H1 (cell line): ENCODE results near the gene SDC4. TPM values are rescaled to one million over a fixed set of nuclear protein-coding genes. Genes with fewer than 3 reads are reported as not detected.

Experiments used
- CTCF ChIA-PET: fragments of 300-600 bp; sonication (Branson Sonifier 250); formaldehyde crosslinking; loops from one replicate; lab custom pipeline; 2021; ENCODE audit not compliant: partially characterized antibody; lab: Charles Lee
- POLR2A ChIA-PET: fragments of 300-600 bp; sonication (Branson Sonifier 250); formaldehyde crosslinking; loops from one replicate; lab custom pipeline; 2021; ENCODE audit warnings: inconsistent platforms; ENCODE audit not compliant: partially characterized antibody; lab: Charles Lee
- DNase-seq, 2 experiments: peaks; one replicate each; pipeline versions ENCODE4 v3.0.0 to v3.0.0-alpha.2; 2010 to 2022; ENCODE audit warnings: low spot score in 2 of 2, low read depth in 1 of 2, mixed read lengths in 1 of 2
- FAIRE-seq: peaks from 2 replicates; lab custom pipeline; 2011; peaks lifted over from hg19 to GRCh38; lab: Jason Lieb, UNC
- H2AFZ ChIP-seq: 2 replicates; pipeline ENCODE4 v1.8.1; 2012; ENCODE audit warnings: low read length, inconsistent platforms
- H2AK5ac ChIP-seq: 2 replicates; pipeline ENCODE4 v1.6.1; 2013; ENCODE audit warnings: low read depth, low read length
- H2BK120ac ChIP-seq: replicated peaks from 2 replicates; pipeline ENCODE3; 2013; ENCODE audit warnings: low read depth, low read length, inconsistent platforms
- H2BK12ac ChIP-seq: 2 replicates; pipeline ENCODE4 v1.6.1; 2013; ENCODE audit warnings: low read depth, low read length
- H2BK15ac ChIP-seq: 2 replicates; pipeline ENCODE4 v1.6.1; 2013; ENCODE audit warnings: low read length
- H2BK20ac ChIP-seq: 2 replicates; pipeline ENCODE4 v1.6.1; 2013; ENCODE audit warnings: low read length
- H2BK5ac ChIP-seq: 2 replicates; pipeline ENCODE4 v1.6.1; 2013; ENCODE audit warnings: low read depth, low read length
- H3K14ac ChIP-seq: 2 replicates; pipeline ENCODE4 v1.6.1; 2013; ENCODE audit warnings: inconsistent platforms; ENCODE audit not compliant: insufficient read length
- H3K18ac ChIP-seq: 2 replicates; pipeline ENCODE4 v1.6.1; 2013; ENCODE audit warnings: low read length; ENCODE audit errors: extremely low read depth
- H3K23ac ChIP-seq: 2 replicates; pipeline ENCODE4 v1.6.1; 2013; ENCODE audit warnings: inconsistent platforms; ENCODE audit not compliant: insufficient read length
- H3K23me2 ChIP-seq: 2 replicates; pipeline ENCODE4 v1.6.1; 2013; ENCODE audit warnings: low read depth, low read length
- H3K27ac ChIP-seq: 2 replicates; pipeline ENCODE4 v1.6.1; 2011; ENCODE audit warnings: low read depth, low read length, inconsistent platforms
- H3K27me3 ChIP-seq, 4 experiments: replicated peaks in 1 of 4; 1 replicate in 1 of 4; 2 replicates in 3 of 4; pipeline versions ENCODE4 v1.6.1 to v1.8.1; 2011 to 2013; ENCODE audit warnings: low read length in 3 of 4, mild to moderate bottlenecking in 3 of 4, inconsistent platforms in 2 of 4, mixed read lengths in 2 of 4, moderate library complexity in 1 of 4; ENCODE audit not compliant: control insufficient read depth in 3 of 4, insufficient read depth in 3 of 4; ENCODE audit errors: extremely low read depth in 1 of 4
- H3K36me3 ChIP-seq, 4 experiments: 2 replicates each; pipeline versions ENCODE4 v1.6.1 to v1.8.1; 2011 to 2013; ENCODE audit warnings: mild to moderate bottlenecking in 4 of 4, low read length in 3 of 4, moderate library complexity in 2 of 4, control low read depth in 1 of 4, inconsistent platforms in 1 of 4; ENCODE audit not compliant: insufficient read depth in 4 of 4, control insufficient read depth in 2 of 4
- H3K4ac ChIP-seq: replicated peaks from 2 replicates; pipeline ENCODE3; 2013; ENCODE audit warnings: low read length, low read depth, mixed read lengths, inconsistent platforms; ENCODE audit not compliant: insufficient read length
- H3K4me1 ChIP-seq, 4 experiments: replicated peaks in 1 of 4; 1 replicate in 1 of 4; 2 replicates in 3 of 4; pipeline versions ENCODE4 v1.6.1 to v1.8.1; 2011 to 2013; ENCODE audit warnings: low read length in 3 of 4, inconsistent platforms in 2 of 4, mixed read lengths in 1 of 4; ENCODE audit not compliant: insufficient read depth in 4 of 4, control insufficient read depth in 3 of 4
- H3K4me2 ChIP-seq, 2 experiments: 2 replicates each; pipeline versions ENCODE4 v1.6.1 to v1.8.1; 2011 to 2013; ENCODE audit warnings: low read depth in 2 of 2, low read length in 2 of 2, control low read depth in 1 of 2, inconsistent platforms in 1 of 2, mild to moderate bottlenecking in 1 of 2; ENCODE audit not compliant: insufficient read depth in 1 of 2
- H3K4me3 ChIP-seq, 4 experiments: fragments of 200-600, 300-600 bp in 1 of 4; sonication (generic), shearing (Covaris generic), sonication (Bioruptor Twin) in 1 of 4; 2 replicates each; pipeline versions ENCODE4 v1.5.1 to v1.8.1; 2011 to 2016; ENCODE audit warnings: low read length in 4 of 4, low read depth in 3 of 4, control low read depth in 2 of 4, inconsistent platforms in 2 of 4, mild to moderate bottlenecking in 2 of 4, mixed read lengths in 1 of 4, moderate library complexity in 1 of 4; ENCODE audit not compliant: insufficient read depth in 2 of 4; ENCODE audit errors: extremely low read depth in 1 of 4
- H3K56ac ChIP-seq: replicated peaks from 2 replicates; pipeline ENCODE3; 2013; ENCODE audit warnings: low read depth, mild to moderate bottlenecking, mixed read lengths, low read length, inconsistent platforms; ENCODE audit not compliant: insufficient read length
- H3K79me1 ChIP-seq: 2 replicates; pipeline ENCODE4 v1.6.1; 2013; ENCODE audit warnings: low read depth, low read length, control low read depth
- H3K79me2 ChIP-seq, 2 experiments: 2 replicates each; pipeline versions ENCODE4 v1.6.1 to v1.8.1; 2012 to 2013; ENCODE audit warnings: low read length in 2 of 2, mild to moderate bottlenecking in 2 of 2, inconsistent platforms in 1 of 2; ENCODE audit not compliant: insufficient read depth in 2 of 2, control insufficient read depth in 1 of 2
- H3K9ac ChIP-seq, 4 experiments: replicated peaks in 1 of 4; 1 replicate in 1 of 4; 2 replicates in 3 of 4; pipeline versions ENCODE4 v1.6.1 to v1.8.1; 2011 to 2013; ENCODE audit warnings: low read depth in 3 of 4, low read length in 3 of 4, control low read depth in 2 of 4, mild to moderate bottlenecking in 2 of 4, moderate library complexity in 2 of 4, inconsistent platforms in 1 of 4; ENCODE audit errors: extremely low read depth in 1 of 4
- H3K9me3 ChIP-seq, 2 experiments: 2 replicates each; pipeline versions ENCODE4 v1.6.1 to v1.8.1; 2012 to 2013; ENCODE audit warnings: mild to moderate bottlenecking in 2 of 2, moderate library complexity in 2 of 2, control low read depth in 1 of 2, inconsistent platforms in 1 of 2, low read depth in 1 of 2, low read length in 1 of 2, mixed read lengths in 1 of 2; ENCODE audit not compliant: insufficient read depth in 2 of 2
- H4K20me1 ChIP-seq, 2 experiments: replicated peaks in 1 of 2; 2 replicates each; pipeline versions ENCODE3 to v1.8.1; 2011 to 2013; ENCODE audit warnings: inconsistent platforms in 2 of 2, low read length in 2 of 2, mild to moderate bottlenecking in 1 of 2; ENCODE audit not compliant: insufficient read depth in 2 of 2, control insufficient read depth in 1 of 2
- H4K5ac ChIP-seq: 2 replicates; pipeline ENCODE4 v1.6.1; 2013; ENCODE audit warnings: low read length, low read depth, mixed read lengths, inconsistent platforms; ENCODE audit not compliant: insufficient read length
- H4K8ac ChIP-seq: 2 replicates; pipeline ENCODE4 v1.8.0; 2013; ENCODE audit warnings: mild to moderate bottlenecking, moderate library complexity, low read length, inconsistent platforms; ENCODE audit not compliant: insufficient read depth; ENCODE audit errors: extremely low read depth
- H4K91ac ChIP-seq: replicated peaks from 2 replicates; pipeline ENCODE3; 2013; ENCODE audit warnings: low read length, mixed read lengths, inconsistent platforms; ENCODE audit not compliant: insufficient read length
- GTF2F1 ChIP-seq: IDR thresholded peaks from 2 replicates; pipeline ENCODE4 v1.6.1; 2012; ENCODE audit warnings: low read depth, low read length, improper control_type of control experiment, borderline replicate concordance
- POLR2A ChIP-seq, 2 experiments: IDR thresholded peaks; 1 replicate in 1 of 2; 2 replicates in 1 of 2; pipeline ENCODE4 v1.6.1; 2011; ENCODE audit warnings: low read depth in 2 of 2, low read length in 2 of 2, mild to moderate bottlenecking in 2 of 2; ENCODE audit errors: control extremely low read depth in 1 of 2
- RXRA ChIP-seq: IDR thresholded peaks from 2 replicates; pipeline ENCODE4 v1.6.1; 2011; ENCODE audit warnings: low read depth, mild to moderate bottlenecking, low read length, moderate library complexity; ENCODE audit not compliant: insufficient read depth
- WGBS, 2 experiments: shearing (Covaris generic) in 1 of 2; methylation state at CpG; one replicate each; pipeline versions ENCODE4 v1.1.6 to v1.1.7; 2013 to 2015; ENCODE audit warnings: low lambda C conversion rate in 2 of 2, mixed read lengths in 2 of 2, inconsistent platforms in 1 of 2, low coverage in 1 of 2, missing lambda C conversion rate in 1 of 2; ENCODE audit not compliant: insufficient replicate concordance in 2 of 2, insufficient coverage in 1 of 2, insufficient read length in 1 of 2; ENCODE audit errors: extremely low coverage in 1 of 2, missing lambda C conversion rate in 1 of 2; 5-methylcytosine and 5-hydroxymethylcytosine counted together
- polyA plus RNA-seq, 7 experiments: library from polyadenylated mRNA; depleted of rRNA in 3 of 7; stranded (reverse) in 5 of 7; unstranded in 2 of 7; fragments of >200 nt in 5 of 7; fragments of 200-250 nt in 2 of 7; gene quantifications; 1 replicate in 5 of 7; 2 replicates in 1 of 7; 4 replicates in 1 of 7; pipeline versions ENCODE4 v1.2.1 to v1.2.3, GENCODE V29; 2011 to 2013; ENCODE audit warnings: missing spikeins in 2 of 7, mixed read lengths in 2 of 7
- total RNA-seq: library from RNA; stranded (reverse); fragmentation: NEBNext Ultra II Directional; extraction: Animal tissue kit (Norgen Biotek cat#: 25700); gene quantifications from 2 replicates; pipeline ENCODE4 v1.2.1, GENCODE V29; 2021

Gene SDC4
- total and polyA plus RNA-seq, 2 of the 8 experiments (the other 6 are each of a cell fraction or from before 2014, with no cell fraction given) = 34.6 to 60.2 TPM

- FAIRE-seq = no peak
Observed at GRCh38 chr20:45368221-45368980, 20.2 kb upstream of the SDC4 start.

More at GRCh38 chr20:45368221-45368980, 20.2 kb upstream of the SDC4 start:
- no peak overlapping the region for H3K4me2 ChIP-seq
- H3K27ac ChIP-seq = no peak overlapping the region
- peaks cover 3 to 12% (median 6%) of the 10 kb centered on the region in 4 experiments; a peak in 6 of 8 replicates for H3K36me3 ChIP-seq
- H2BK5ac ChIP-seq = no peak overlapping the region
- H3K56ac ChIP-seq = no peak overlapping the region
- no peak overlapping the region for H3K9ac ChIP-seq
- peaks cover 3 to 15% (median 9%) of the 10 kb centered on the region in 4 experiments for H3K4me1 ChIP-seq
- H3K23ac ChIP-seq = no peak overlapping the region
- H3K4me3 ChIP-seq = no peak overlapping the region
- no peak overlapping the region for H2BK20ac ChIP-seq
- no peak overlapping the region for H3K4ac ChIP-seq
- peaks cover 6% of the 10 kb centered on the region; the same call in 1 of the 2 replicates for H3K79me1 ChIP-seq
- H2BK12ac ChIP-seq = no peak overlapping the region
- POLR2A ChIA-PET = interaction anchor here (1.1 kb wide), 1 partner anchor 32 kb away, joined by 4 read pairs; no protein-coding TSS in a partner anchor
- H4K20me1 ChIP-seq = peaks cover 0 to 8% of the 10 kb centered on the region in 2 experiments
- 82% methylated on average over 6 of the region's 6 CpGs; no CpG with 5 or more reads in 1 of the 2 experiments for WGBS, 2 experiments
- no peak for DNase-seq
- no peak overlapping the region for H2BK120ac ChIP-seq
- no peak overlapping the region for H4K5ac ChIP-seq
- H3K23me2 ChIP-seq = peaks cover 7% of the 10 kb centered on the region
- no peak overlapping the region for H3K18ac ChIP-seq
- no peak overlapping the region for H2AFZ ChIP-seq
- H4K91ac ChIP-seq = no peak overlapping the region
- H4K8ac ChIP-seq = no peak overlapping the region
- H2AK5ac ChIP-seq = no peak overlapping the region
- H3K27me3 ChIP-seq = peaks cover 0 to 11% (median 9%) of the 10 kb centered on the region in 4 experiments; a peak in 3 of 7 replicates
- CTCF ChIA-PET = interaction anchor here (0.6 to 11.9 kb wide), 10 partner anchors 19 to 601 kb away, joined by 3 to 186 read pairs (median 4); no protein-coding TSS in a partner anchor
- TF ChIP-seq POLR2A (IDR thresholded peaks at IDR 0.05; ENCODE audit: control extremely low read depth in 1 of 2, low read depth in 2 of 2, low read length in 2 of 2) (no peak), RXRA (no peak), GTF2F1 (no peak)
- no peaks in the 10 kb centered on the region for H3K9me3 ChIP-seq
- H2BK15ac ChIP-seq = no peak overlapping the region
- H3K79me2 ChIP-seq = peaks cover 0 to 13% of the 10 kb centered on the region in 2 experiments; a peak in 2 of 4 replicates
- H3K14ac ChIP-seq = no peak overlapping the region
